Neural progenitor cell (in vitro differentiated cells): ENCODE measurements around the gene GATAD2A. TPM values are rescaled to one million over a fixed set of nuclear protein-coding genes. Genes with fewer than 3 reads are reported as not detected.
"Not testable (repeated sequence)": the region's sequence is repeated elsewhere in the genome, so short reads cannot be mapped to it uniquely, and the experiment has no call there.

Experiments used
- DNase-seq: peaks from one replicate; pipeline ENCODE4 v3.0.0-alpha.2; 2016; ENCODE audit warnings: low spot score
- H2AFZ ChIP-seq: fragments of 200-600 bp; sonication (generic); replicated peaks from 2 replicates; pipeline ENCODE4 v1.6.1; 2016; ENCODE audit warnings: antibody characterized with exemption
- H3F3A ChIP-seq: fragments of 200-600 bp; sonication (generic); 2 replicates; pipeline ENCODE4 v1.6.1; 2016; ENCODE audit warnings: antibody characterized with exemption, low read depth
- H3K27ac ChIP-seq: fragments of 200-600 bp; sonication (generic); 2 replicates; pipeline ENCODE4 v1.5.1; 2016; ENCODE audit warnings: mild to moderate bottlenecking
- H3K27me3 ChIP-seq: fragments of 200-600 bp; sonication (generic); 2 replicates; pipeline ENCODE4 v1.6.1; 2016; ENCODE audit warnings: mild to moderate bottlenecking, moderate library complexity
- H3K36me3 ChIP-seq: fragments of 200-600 bp; sonication (generic); 2 replicates; pipeline ENCODE4 v1.5.1; 2016
- H3K4me1 ChIP-seq: fragments of 200-600 bp; sonication (generic); 2 replicates; pipeline ENCODE4 v1.6.1; 2016; ENCODE audit warnings: mixed run types
- H3K4me2 ChIP-seq: fragments of 200-600 bp; sonication (generic); 2 replicates; pipeline ENCODE4 v1.6.1; 2016
- H3K4me3 ChIP-seq: fragments of 200-600 bp; sonication (generic); 2 replicates; pipeline ENCODE4 v1.5.1; 2016
- H3K79me2 ChIP-seq: fragments of 200-600 bp; sonication (generic); 2 replicates; pipeline ENCODE4 v1.6.1; 2016; ENCODE audit warnings: low read depth
- H3K9ac ChIP-seq: fragments of 200-600 bp; sonication (generic); 2 replicates; pipeline ENCODE4 v1.6.1; 2016
- H3K9me3 ChIP-seq: fragments of 200-600 bp; sonication (generic); 2 replicates; pipeline ENCODE4 v1.5.1; 2016; ENCODE audit warnings: low read depth
- H4K20me1 ChIP-seq: fragments of 200-600 bp; sonication (generic); 2 replicates; pipeline ENCODE4 v1.6.1; 2016; ENCODE audit warnings: low read depth
- H3K27ac Mint-ChIP-seq: 3 replicates; pipeline ENCODE4 v1.8.0; 2021; ENCODE audit warnings: mixed read lengths
- H3K27me3 Mint-ChIP-seq: 2 replicates; pipeline ENCODE4 v1.8.0; 2022; ENCODE audit warnings: low read depth, mild to moderate bottlenecking, inconsistent platforms, moderate library complexity, mixed read lengths; ENCODE audit not compliant: insufficient read depth
- H3K36me3 Mint-ChIP-seq: 3 replicates; pipeline ENCODE4 v1.8.0; 2021; ENCODE audit warnings: mixed read lengths
- H3K4me1 Mint-ChIP-seq: 3 replicates; pipeline ENCODE4 v1.8.0; 2021; ENCODE audit warnings: mixed read lengths
- H3K4me3 Mint-ChIP-seq: 3 replicates; pipeline ENCODE4 v1.8.0; 2021; ENCODE audit warnings: mild to moderate bottlenecking, moderate library complexity, mixed read lengths
- H3K9me3 Mint-ChIP-seq: 3 replicates; pipeline ENCODE4 v1.8.0; 2020; ENCODE audit warnings: mixed read lengths
- CTCF ChIP-seq: fragments of 200-600 bp; sonication (generic); IDR thresholded peaks from 2 replicates; pipeline ENCODE4 v1.5.1; 2017; ENCODE audit warnings: antibody characterized with exemption, mild to moderate bottlenecking
- EZH2 ChIP-seq: fragments of 200-600 bp; sonication (generic); IDR thresholded peaks from 2 replicates; pipeline ENCODE4 v1.6.1; 2017; ENCODE audit warnings: antibody characterized with exemption, mild to moderate bottlenecking, moderate library complexity
- EZH2phosphoT487 ChIP-seq: fragments of 200-600 bp; sonication (generic); IDR thresholded peaks from 2 replicates; pipeline ENCODE4 v1.6.1; 2017; ENCODE audit warnings: antibody characterized with exemption
- total RNA-seq: library from RNA; depleted of rRNA; stranded (reverse); fragments of >200 nt; gene quantifications from 2 replicates; pipeline ENCODE4 v1.2.3, GENCODE V29; 2015; ENCODE audit warnings: low replicate concordance

GATAD2A gene
- total RNA-seq, 1 donor from 2014 or later, result 37.9 TPM

DNA sequence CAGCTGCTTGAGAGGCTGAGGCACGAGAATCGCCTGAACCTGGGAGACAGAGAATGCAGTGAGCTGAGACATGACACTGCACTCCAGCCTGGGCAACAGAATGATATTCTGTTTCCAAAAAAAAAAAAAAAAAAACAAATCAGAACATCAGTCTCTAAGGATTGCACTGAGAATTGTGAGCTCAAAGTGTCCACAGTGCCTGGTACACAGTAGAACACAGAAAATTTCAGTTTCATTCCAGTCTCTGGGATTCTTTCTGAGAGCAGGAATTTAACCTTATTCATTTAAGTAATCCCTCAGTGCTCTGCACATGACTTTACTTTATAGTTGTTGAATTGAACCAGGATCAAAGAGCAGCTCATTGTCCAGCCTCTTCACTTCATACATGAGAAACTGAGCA is 25.9 kb upstream of the GATAD2A start:
- Histone ChIP-seq H4K20me1 (no peaks in the 10 kb centered on the region), H3K79me2 (no peaks in the 10 kb centered on the region), H3K36me3 (no peaks in the 10 kb centered on the region), H3K27ac (no peak overlapping the region), H3F3A (peaks cover 12% of the 10 kb centered on the region), H3K9ac (no peak overlapping the region), H3K4me1 (no peaks in the 10 kb centered on the region), H3K27me3 (peaks cover 7% of the 10 kb centered on the region), H2AFZ (no peak overlapping the region), H3K9me3 (no peaks in the 10 kb centered on the region), H3K4me2 (no peak overlapping the region), H3K4me3 (no peak overlapping the region)
- no peak overlapping the region for H3K27ac Mint-ChIP-seq
- peaks cover 3% of the 10 kb centered on the region for H3K9me3 Mint-ChIP-seq
- TF ChIP-seq EZH2 (no peak), CTCF (no peak), EZH2phosphoT487 (no peak)
- no peak for DNase-seq
- H3K4me3 Mint-ChIP-seq, result no peak overlapping the region
- peaks cover 7% of the 10 kb centered on the region for H3K4me1 Mint-ChIP-seq
- peaks cover 6% of the 10 kb centered on the region for H3K27me3 Mint-ChIP-seq
- no peaks in the 10 kb centered on the region for H3K36me3 Mint-ChIP-seq

GRCh38 chr19:19380316-19380715 is 25.2 kb upstream of the GATAD2A start:
- H4K20me1 ChIP-seq, H3K36me3 Mint-ChIP-seq, H3F3A ChIP-seq, H3K4me1 Mint-ChIP-seq, H3K9me3 Mint-ChIP-seq, H2AFZ ChIP-seq, H3K27me3 Mint-ChIP-seq, H3K79me2 ChIP-seq, H3K27ac Mint-ChIP-seq, H3K4me1 ChIP-seq, H3K4me2 ChIP-seq, H3K36me3 ChIP-seq, DNase-seq, H3K27ac ChIP-seq, H3K4me3 Mint-ChIP-seq, H3K9ac ChIP-seq, H3K4me3 ChIP-seq, H3K9me3 ChIP-seq: not testable (repeated sequence)
- H3K27me3 ChIP-seq, result peaks cover 11% of the 10 kb centered on the region

DNA sequence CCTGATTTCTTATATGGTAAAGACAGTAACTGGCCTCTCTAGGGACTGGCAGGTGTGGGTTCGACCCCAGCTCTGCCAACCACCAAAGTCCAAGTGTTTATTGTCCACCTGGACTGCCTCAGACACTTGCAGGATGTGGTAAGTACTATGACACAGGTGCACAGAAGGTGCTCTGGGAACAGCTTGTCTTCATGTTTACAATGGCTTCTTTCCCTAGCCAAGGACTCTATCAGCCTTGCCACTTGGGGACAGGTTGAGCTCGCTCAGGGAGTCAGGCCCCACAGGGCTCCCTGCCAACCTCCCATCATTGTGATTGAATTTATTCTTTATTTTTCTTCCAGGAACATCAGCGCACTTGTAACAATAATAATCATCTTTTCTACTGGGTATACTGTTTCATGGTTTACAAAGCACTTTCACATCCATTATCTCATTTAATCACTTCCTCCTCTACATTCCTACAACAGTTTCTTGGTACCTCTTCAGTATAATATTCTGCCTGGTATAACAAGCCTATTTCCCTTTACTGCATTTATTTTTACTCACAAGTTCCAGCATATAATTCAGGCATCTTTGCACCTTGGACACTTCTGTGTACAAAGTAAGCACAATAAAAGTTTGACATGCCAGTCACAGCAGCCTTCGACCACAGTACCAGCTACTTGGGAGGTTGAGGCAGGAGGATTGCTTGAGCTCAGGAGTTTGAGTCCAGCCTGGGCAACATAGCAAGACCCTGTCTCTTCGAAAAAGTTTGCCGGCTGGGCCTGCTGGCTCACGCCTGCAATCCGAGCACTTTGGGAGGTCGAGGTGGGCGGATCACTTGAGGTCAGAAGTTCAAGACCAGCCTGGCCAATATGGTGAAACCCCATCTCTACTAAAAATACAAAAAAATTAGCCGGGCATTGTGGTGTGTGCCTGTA is 24.2 kb upstream of the GATAD2A start:
- Mint-ChIP-seq H3K4me1 (peaks cover 7% of the 10 kb centered on the region), H3K27me3 (peaks cover 6% of the 10 kb centered on the region), H3K9me3 (peaks cover 3% of the 10 kb centered on the region), H3K36me3 (no peaks in the 10 kb centered on the region), H3K4me3 (no peak overlapping the region), H3K27ac (no peak overlapping the region)
- TF ChIP-seq EZH2phosphoT487 (no peak), CTCF (no peak), EZH2 (no peak)
- H3K9ac ChIP-seq, result no peak overlapping the region
- no peaks in the 10 kb centered on the region for H3K9me3 ChIP-seq
- no peak overlapping the region for H3K4me3 ChIP-seq
- H4K20me1 ChIP-seq, result no peaks in the 10 kb centered on the region
- H3K36me3 ChIP-seq, result no peaks in the 10 kb centered on the region
- H3K4me2 ChIP-seq, result no peak overlapping the region
- H3K27me3 ChIP-seq, result peaks cover 11% of the 10 kb centered on the region
- no peak overlapping the region for H2AFZ ChIP-seq
- peaks cover 8% of the 10 kb centered on the region for H3F3A ChIP-seq
- H3K79me2 ChIP-seq, result peaks cover 1% of the 10 kb centered on the region
- H3K4me1 ChIP-seq, result no peaks in the 10 kb centered on the region
- no peak for DNase-seq
- H3K27ac ChIP-seq, result no peak overlapping the region

DNA sequence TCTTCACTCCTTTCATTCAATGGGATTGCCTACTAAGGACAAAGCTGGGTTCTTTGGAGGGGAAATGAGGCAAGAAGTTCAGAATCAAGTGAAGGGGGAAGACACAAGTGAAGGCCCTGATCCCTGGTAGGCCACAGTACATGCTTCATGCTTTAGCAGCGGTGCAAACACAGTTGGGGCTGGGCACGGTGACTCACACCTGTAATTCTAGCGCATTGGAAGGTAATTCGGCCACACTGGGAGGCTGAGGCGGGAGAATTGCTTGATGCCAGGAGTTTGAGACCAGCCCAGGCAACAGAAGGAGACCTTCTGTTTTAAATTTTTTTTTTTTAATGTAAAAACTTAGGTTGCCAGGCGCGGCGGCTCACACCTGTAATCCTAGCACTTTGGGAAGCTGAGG is 23.4 kb upstream of the GATAD2A start:
- Histone ChIP-seq H3K4me2 (no peak overlapping the region), H3K4me1 (no peaks in the 10 kb centered on the region), H4K20me1 (peaks cover 4% of the 10 kb centered on the region), H2AFZ (no peak overlapping the region), H3K79me2 (peaks cover 10% of the 10 kb centered on the region), H3K9ac (no peak overlapping the region), H3K36me3 (no peaks in the 10 kb centered on the region), H3K9me3 (no peaks in the 10 kb centered on the region), H3K4me3 (no peak overlapping the region), H3K27me3 (peaks cover 11% of the 10 kb centered on the region), H3F3A (peaks cover 8% of the 10 kb centered on the region), H3K27ac (no peak overlapping the region)
- no peak overlapping the region for H3K4me3 Mint-ChIP-seq
- TF ChIP-seq EZH2 (no peak), CTCF (no peak), EZH2phosphoT487 (no peak)
- peaks cover 6% of the 10 kb centered on the region for H3K27me3 Mint-ChIP-seq
- DNase-seq, result no peak
- no peak overlapping the region for H3K27ac Mint-ChIP-seq
- peaks cover 3% of the 10 kb centered on the region for H3K9me3 Mint-ChIP-seq
- no peaks in the 10 kb centered on the region for H3K36me3 Mint-ChIP-seq
- peaks cover 9% of the 10 kb centered on the region for H3K4me1 Mint-ChIP-seq
